HEK293T (cell line): ENCODE results near the gene MID2.
"Not testable (repeated sequence)": the region's sequence is repeated elsewhere in the genome, so short reads cannot be mapped to it uniquely, and the experiment has no call there.

Experiments
- CTCF ChIA-PET: fragments of 350-600 bp; formaldehyde crosslinking; extraction: SDS; loops from one replicate; lab custom pipeline; 2021; ENCODE audit warnings: antibody characterized with exemption, inconsistent platforms; lab: Yijun Ruan, JAX
- POLR2A ChIA-PET: fragments of 350-600 bp; formaldehyde crosslinking; extraction: SDS; loops from one replicate; lab custom pipeline; 2020; ENCODE audit warnings: antibody characterized with exemption, inconsistent platforms; lab: Yijun Ruan, JAX
- DNase-seq: peaks from one replicate; pipeline ENCODE4 v3.0.0; 2012; ENCODE audit warnings: mixed read lengths; ENCODE audit errors: extremely low spot score
- ARNT ChIP-seq: fragments of 450-650 bp; IDR thresholded peaks from 2 replicates; pipeline ENCODE4 v1.6.1; 2017; ENCODE audit warnings: mild to moderate bottlenecking
- BHLHE40 ChIP-seq: fragments of 450-650 bp; IDR thresholded peaks from 2 replicates; pipeline ENCODE4 v1.6.1; 2016; ENCODE audit warnings: mild to moderate bottlenecking, moderate library complexity, borderline replicate concordance
- CTBP1 ChIP-seq: fragments of 450-650 bp; IDR thresholded peaks from 2 replicates; pipeline ENCODE4 v1.6.1; 2016; ENCODE audit warnings: borderline replicate concordance
- ELF4 ChIP-seq: fragments of 450-650 bp; IDR thresholded peaks from 2 replicates; pipeline ENCODE4 v1.6.1; 2017; ENCODE audit warnings: antibody characterized with exemption
- FOXA1 ChIP-seq: fragments of 450-650 bp; IDR thresholded peaks from 2 replicates; pipeline ENCODE4 v1.6.1; 2016; ENCODE audit warnings: mild to moderate bottlenecking
- FOXK2 ChIP-seq: fragments of 450-650 bp; IDR thresholded peaks from 2 replicates; pipeline ENCODE4 v1.6.1; 2016; ENCODE audit warnings: mild to moderate bottlenecking
- FOXM1 ChIP-seq: fragments of 450-650 bp; IDR thresholded peaks from 2 replicates; pipeline ENCODE4 v1.6.1; 2017; ENCODE audit warnings: mild to moderate bottlenecking, borderline replicate concordance
- HDGF ChIP-seq: fragments of 450-650 bp; IDR thresholded peaks from 2 replicates; pipeline ENCODE4 v1.6.1; 2017; ENCODE audit warnings: antibody characterized with exemption, borderline replicate concordance
- L3MBTL2 ChIP-seq: fragments of 450-650 bp; conservative IDR thresholded peaks from 2 replicates; pipeline ENCODE4 v1.6.1; 2016; ENCODE audit warnings: mild to moderate bottlenecking
- LEF1 ChIP-seq: fragments of 450-650 bp; IDR thresholded peaks from 2 replicates; pipeline ENCODE4 v1.6.1; 2017; ENCODE audit warnings: mild to moderate bottlenecking, borderline replicate concordance
- NFRKB ChIP-seq: fragments of 450-650 bp; IDR thresholded peaks from 2 replicates; pipeline ENCODE4 v1.6.1; 2016; ENCODE audit warnings: mild to moderate bottlenecking, moderate library complexity
- SP1 ChIP-seq: fragments of 450-650 bp; IDR thresholded peaks from 2 replicates; pipeline ENCODE4 v1.6.1; 2017
- SUZ12 ChIP-seq: fragments of 450-650 bp; IDR thresholded peaks from 2 replicates; pipeline ENCODE4 v1.6.1; 2016; ENCODE audit warnings: mild to moderate bottlenecking
- TARDBP ChIP-seq: fragments of 450-650 bp; IDR thresholded peaks from 2 replicates; pipeline ENCODE4 v1.6.1; 2016
- ZNF384 ChIP-seq: fragments of 450-650 bp; IDR thresholded peaks from 2 replicates; pipeline ENCODE4 v1.6.1; 2016
- TF ChIP-seq, protein P1 (sequence below): fragments of 450-650 bp; IDR thresholded peaks from 2 replicates; pipeline ENCODE4 v1.6.1; 2016

Gene MID2

DNA sequence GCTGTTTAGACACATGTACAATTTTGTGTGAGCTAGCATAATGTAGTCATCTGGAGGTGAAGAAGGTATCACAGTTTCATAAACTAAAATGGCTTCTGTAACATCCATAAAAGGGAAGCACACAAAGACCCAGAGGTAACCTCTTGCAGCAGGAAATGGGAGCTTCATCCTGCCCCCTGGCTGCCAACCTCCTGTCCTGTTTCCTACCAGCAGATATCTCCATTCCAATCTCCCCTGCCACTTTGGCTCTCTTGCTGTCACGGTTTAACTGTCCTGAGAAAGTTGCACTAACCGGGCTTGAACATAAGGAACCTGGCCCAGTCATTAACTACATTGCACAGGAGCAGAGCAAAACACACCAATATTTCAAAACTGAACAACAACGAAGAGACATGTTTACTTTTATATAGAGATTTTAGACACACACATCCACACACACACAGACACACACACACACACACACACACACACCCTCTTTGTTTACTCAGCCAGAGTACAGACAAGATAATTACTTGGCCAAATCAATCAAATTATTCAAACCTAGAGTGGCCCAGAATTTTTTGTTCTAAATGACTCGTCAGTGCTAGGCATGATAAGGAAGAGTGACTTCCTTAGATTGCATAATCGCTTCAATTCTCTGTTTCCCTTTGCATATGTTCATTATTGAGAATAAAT lies 24.2 kb downstream of the MID2 start:
- TF ChIP-seq, protein P1, sequence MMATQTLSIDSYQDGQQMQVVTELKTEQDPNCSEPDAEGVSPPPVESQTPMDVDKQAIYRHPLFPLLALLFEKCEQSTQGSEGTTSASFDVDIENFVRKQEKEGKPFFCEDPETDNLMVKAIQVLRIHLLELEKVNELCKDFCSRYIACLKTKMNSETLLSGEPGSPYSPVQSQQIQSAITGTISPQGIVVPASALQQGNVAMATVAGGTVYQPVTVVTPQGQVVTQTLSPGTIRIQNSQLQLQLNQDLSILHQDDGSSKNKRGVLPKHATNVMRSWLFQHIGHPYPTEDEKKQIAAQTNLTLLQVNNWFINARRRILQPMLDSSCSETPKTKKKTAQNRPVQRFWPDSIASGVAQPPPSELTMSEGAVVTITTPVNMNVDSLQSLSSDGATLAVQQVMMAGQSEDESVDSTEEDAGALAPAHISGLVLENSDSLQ = no peak
- TF ChIP-seq FOXM1 (no peak), FOXA1 (no peak), NFRKB (no peak), HDGF (no peak), ELF4 (no peak), LEF1 (no peak), TARDBP (no peak), FOXK2 (no peak), SUZ12 (no peak), BHLHE40 (no peak), L3MBTL2 (no peak), ZNF384 (no peak), ARNT (no peak), CTBP1 (no peak)
- DNase-seq = peak; percentile 28
- CTCF ChIA-PET = no interaction called here
- POLR2A ChIA-PET = no interaction called here

DNA sequence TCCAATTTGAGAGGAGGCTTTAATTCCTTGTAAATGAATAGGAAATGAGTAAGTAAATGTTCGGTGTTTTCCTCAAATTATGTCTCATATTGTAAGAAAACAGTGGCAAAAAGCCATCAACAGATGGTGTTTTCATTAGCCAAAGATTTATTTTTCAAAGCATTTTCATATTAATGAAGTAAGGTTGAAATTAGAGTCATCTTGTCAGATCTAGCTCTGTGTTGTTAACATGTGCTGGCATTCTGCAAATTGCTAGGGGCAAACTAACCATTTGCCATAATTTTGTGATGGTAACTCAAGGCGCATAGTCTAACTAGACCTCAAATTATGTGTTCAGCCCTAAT lies 24.7 kb downstream of the MID2 start:
- ChIA-PET CTCF (no interaction called here), POLR2A (no interaction called here)
- TF ChIP-seq LEF1 = no peak
- TF ChIP-seq, protein P1 = no peak
- no peak for TF ChIP-seq ARNT
- no peak for TF ChIP-seq FOXM1
- TF ChIP-seq SUZ12 = no peak
- no peak for TF ChIP-seq BHLHE40
- TF ChIP-seq HDGF = no peak
- no peak for TF ChIP-seq TARDBP
- no peak for TF ChIP-seq ZNF384
- no peak for TF ChIP-seq L3MBTL2
- TF ChIP-seq NFRKB = no peak
- DNase-seq = no peak

DNA sequence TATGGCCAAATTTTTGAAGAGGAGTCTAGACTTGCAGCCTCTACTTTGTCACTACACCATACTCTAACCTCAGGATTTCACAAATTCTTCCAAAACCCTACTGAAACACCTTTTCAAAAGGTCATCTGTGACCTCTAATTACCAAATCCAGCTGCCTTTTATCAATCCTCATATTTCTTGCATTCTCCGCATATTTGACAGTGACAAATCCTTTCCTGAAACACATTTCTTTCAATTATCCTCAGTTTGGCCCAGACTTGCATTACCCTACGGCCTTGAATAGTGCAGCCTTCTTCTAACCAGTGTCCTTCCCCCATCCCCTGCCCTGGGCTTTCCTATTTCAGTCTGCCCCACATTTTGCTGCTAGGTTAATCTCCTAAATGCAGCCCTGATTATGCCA lies 25.5 kb downstream of the MID2 start:
- no peak for DNase-seq
- POLR2A ChIA-PET = no interaction called here
- no peak for TF ChIP-seq ZNF384
- CTCF ChIA-PET = no interaction called here

DNA sequence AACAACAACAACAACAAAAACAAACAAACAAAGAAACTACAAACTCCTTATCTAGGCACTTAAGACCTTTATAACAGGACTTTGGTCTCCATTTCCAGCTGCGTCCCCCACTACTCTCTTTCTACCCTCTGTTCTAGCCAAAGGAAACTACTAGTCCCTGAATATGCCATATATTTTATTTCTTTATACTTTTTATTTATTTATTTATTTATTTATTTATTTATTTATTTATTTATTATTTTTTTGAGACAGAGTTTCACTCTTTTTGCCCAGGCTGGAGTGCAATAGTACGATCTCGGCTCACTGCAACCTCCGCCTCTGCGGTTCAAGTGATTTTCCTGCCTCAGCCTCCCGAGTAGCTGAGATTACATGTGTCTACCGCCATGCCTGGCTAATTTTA lies 26.0 kb downstream of the MID2 start:
- POLR2A ChIA-PET, DNase-seq, CTCF ChIA-PET: not testable (repeated sequence)

GRCh38 chrX:107856289-107856688 lies 30.6 kb downstream of the MID2 start:
- DNase-seq = no peak
- CTCF ChIA-PET = no interaction called here
- TF ChIP-seq, protein P1 = peak; percentile 72
- no peak for TF ChIP-seq L3MBTL2
- POLR2A ChIA-PET = no interaction called here

- DNase-seq, POLR2A ChIA-PET, CTCF ChIA-PET: not testable (repeated sequence)
These were observed 31.4 kb downstream of the MID2 start for GRCh38 chrX:107857041-107857440.

- CTCF ChIA-PET = interaction anchor here (1.2 kb wide), 1 partner anchor 19 kb away, joined by 3 read pairs; no protein-coding TSS in a partner anchor
- TF ChIP-seq LEF1 (no peak), CTBP1 (no peak), ELF4 (no peak), L3MBTL2 (no peak), FOXK2 (no peak), HDGF (no peak), TARDBP (no peak), SUZ12 (no peak), ZNF384 (no peak), ARNT (no peak), FOXM1 (no peak), SP1 (no peak), BHLHE40 (no peak), NFRKB (no peak)
- TF ChIP-seq, protein P1 = no peak
- DNase-seq = no peak
- POLR2A ChIA-PET = no interaction called here
These were observed 32.2 kb downstream of the MID2 start for GRCh38 chrX:107857837-107858236.
